HUES6 (cell line): ENCODE results near the gene SIX6.

Source experiments
- H3K27ac ChIP-seq: 2 replicates; pipeline ENCODE4 v1.7.0; 2013; ENCODE audit warnings: low read depth, mild to moderate bottlenecking, low read length, inconsistent platforms
- H3K27me3 ChIP-seq: 2 replicates; pipeline ENCODE4 v1.6.1; 2013; ENCODE audit warnings: low read length; ENCODE audit not compliant: control insufficient read depth, insufficient read depth
- H3K36me3 ChIP-seq: 2 replicates; pipeline ENCODE4 v1.6.1; 2013; ENCODE audit warnings: low read length; ENCODE audit not compliant: control insufficient read depth, insufficient read depth
- H3K4me1 ChIP-seq: 2 replicates; pipeline ENCODE4 v1.6.1; 2013; ENCODE audit warnings: low read length; ENCODE audit not compliant: control insufficient read depth, insufficient read depth
- H3K4me3 ChIP-seq: 2 replicates; pipeline ENCODE4 v1.5.1; 2013; ENCODE audit warnings: low read depth, low read length
- H3K9ac ChIP-seq: one replicate; pipeline ENCODE4 v1.6.1; 2013; ENCODE audit warnings: mild to moderate bottlenecking, low read length
- H3K9me3 ChIP-seq: 2 replicates; pipeline ENCODE4 v1.6.1; 2013; ENCODE audit warnings: low read depth, low read length; ENCODE audit not compliant: control insufficient read depth, insufficient read depth

SIX6 gene

DNA sequence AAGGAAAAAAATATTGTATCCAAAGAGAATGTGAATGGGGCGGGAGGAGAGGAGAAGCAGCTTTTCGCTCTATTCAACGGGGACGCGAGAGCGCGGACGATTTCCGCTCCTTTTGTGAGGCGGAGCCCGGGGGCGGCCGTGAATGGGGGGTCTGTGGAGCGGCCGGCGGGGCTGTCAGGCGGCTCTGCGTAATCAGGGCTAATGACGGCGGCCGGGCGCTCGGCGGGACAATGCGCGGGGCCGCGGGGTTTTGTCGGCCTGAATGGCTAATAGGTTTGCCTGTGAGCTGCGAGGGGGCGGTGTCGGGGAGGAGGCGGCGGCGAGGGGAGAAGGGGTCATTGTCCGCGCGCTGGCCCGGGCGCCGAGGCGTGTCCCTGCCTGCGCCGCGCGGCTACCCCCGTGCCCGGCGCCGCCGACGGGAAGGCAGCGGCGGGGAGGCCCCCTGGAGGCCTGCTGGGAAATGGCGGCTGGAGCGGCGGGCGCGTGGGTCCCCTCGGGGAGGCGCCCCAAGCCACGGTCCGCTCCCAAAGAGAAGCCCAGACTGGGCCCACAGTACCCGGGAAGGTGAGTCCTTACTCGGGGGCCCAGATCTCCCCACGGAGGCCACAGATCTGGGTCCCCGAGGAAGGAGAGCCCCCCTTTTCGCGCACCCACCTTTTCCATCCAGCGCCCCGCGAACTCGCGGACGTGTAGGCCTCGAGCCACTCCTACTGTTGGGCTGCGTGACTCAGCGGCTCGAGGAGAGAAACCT, 6.0 kb downstream of the SIX6 start:
- Histone ChIP-seq H3K9me3 (no peaks in the 10 kb centered on the region), H3K4me3 (peak overlapping the region; percentile 65), H3K36me3 (no peaks in the 10 kb centered on the region), H3K27me3 (peaks cover 96% of the 10 kb centered on the region), H3K27ac (no peak overlapping the region), H3K4me1 (peaks cover 27% of the 10 kb centered on the region), H3K9ac (no peak overlapping the region)

DNA sequence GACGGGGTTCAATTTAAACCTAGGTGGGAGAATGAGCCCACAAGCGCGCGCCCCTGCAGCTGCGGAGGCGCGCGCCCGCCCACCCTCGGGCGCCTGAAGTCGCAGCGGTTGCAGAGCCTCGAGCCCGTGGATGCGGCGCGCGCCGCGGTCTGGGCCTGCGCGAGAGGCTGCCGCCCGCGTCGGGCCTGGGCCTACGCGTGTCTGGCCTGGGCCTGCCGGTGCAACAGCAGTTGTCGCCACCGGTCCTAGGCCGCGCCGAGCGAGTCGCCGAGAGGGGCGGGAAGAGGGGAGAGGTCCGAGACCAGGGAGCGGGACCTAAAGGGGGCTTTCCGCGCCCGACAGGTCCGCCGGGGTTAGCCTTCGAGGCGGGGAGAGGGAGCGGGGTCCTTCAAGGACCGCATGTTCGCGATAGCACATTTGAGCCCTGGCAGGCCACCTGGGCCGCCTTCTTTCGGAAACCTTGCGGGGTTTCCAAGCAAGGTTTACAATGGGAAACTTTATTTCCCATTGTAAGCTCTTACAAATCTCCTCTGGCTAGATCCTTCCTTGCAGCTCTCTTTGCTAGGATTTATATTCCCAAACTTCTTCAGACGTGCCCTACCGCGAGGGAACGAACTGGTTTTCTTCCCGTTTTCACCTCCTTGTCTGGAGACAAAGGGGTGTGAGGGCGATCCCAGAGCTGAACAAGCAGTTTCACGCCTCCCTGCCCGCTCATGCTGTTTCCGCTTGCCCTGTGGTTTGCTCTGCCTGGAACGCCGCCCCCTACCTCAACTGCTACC, 6.8 kb downstream of the SIX6 start:
- peaks cover 96% of the 10 kb centered on the region for H3K27me3 ChIP-seq
- no peaks in the 10 kb centered on the region for H3K9me3 ChIP-seq
- no peaks in the 10 kb centered on the region for H3K36me3 ChIP-seq
- peak overlapping the region; percentile 46 for H3K9ac ChIP-seq
- H3K27ac ChIP-seq, result no peak overlapping the region
- peak overlapping the region; percentile 65 for H3K4me3 ChIP-seq
- peaks cover 20% of the 10 kb centered on the region for H3K4me1 ChIP-seq

DNA sequence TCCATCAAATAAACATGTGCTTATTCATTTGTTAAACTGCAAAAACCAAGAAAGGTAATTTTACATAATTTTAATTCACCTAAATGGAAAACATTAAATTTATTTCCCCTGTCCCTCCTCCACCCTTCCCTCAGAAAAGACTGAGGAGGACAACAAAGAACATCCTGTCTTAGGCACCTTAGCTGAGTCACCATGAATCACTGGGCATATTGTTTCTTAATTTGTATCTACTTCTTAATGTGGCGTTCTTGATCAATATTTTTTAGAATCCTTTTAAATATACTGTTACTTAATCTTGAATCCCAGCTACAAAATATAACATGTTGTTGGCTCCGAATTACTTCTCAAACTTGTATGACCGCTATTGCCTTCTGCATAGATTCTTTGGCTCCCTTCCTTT, 23.5 kb downstream of the SIX6 start:
- no peaks in the 10 kb centered on the region for H3K27me3 ChIP-seq
- no peaks in the 10 kb centered on the region for H3K4me1 ChIP-seq
- no peak overlapping the region for H3K4me3 ChIP-seq
- H3K9ac ChIP-seq, result no peak overlapping the region
- no peaks in the 10 kb centered on the region for H3K9me3 ChIP-seq
- H3K27ac ChIP-seq, result no peak overlapping the region
- no peaks in the 10 kb centered on the region for H3K36me3 ChIP-seq

DNA sequence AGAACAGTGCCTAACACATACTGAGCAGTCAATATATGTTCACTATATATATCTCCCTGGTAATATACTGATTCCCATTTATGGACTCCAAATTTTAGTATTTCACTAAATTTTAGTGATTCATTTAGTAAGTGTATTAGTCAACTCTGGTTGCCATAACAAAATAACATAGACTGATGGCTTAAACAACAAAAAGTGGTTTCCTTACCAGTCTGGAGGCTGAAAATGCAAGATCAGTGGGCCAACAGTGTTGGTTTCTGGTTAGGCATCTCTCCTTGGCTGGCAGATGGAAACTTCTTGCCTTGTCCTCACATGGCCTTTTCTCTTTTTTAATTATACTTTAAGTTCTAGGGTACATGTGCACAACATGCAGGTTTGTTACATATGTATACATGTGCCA, 28.7 kb downstream of the SIX6 start:
- Histone ChIP-seq H3K9me3 (0 out of 2 replicates have a peak, but pooled peaks cover 4% of the 10 kb centered on the region), H3K36me3 (no peaks in the 10 kb centered on the region), H3K9ac (no peak overlapping the region), H3K27ac (no peak overlapping the region), H3K27me3 (no peaks in the 10 kb centered on the region), H3K4me1 (no peaks in the 10 kb centered on the region), H3K4me3 (no peak overlapping the region)

DNA sequence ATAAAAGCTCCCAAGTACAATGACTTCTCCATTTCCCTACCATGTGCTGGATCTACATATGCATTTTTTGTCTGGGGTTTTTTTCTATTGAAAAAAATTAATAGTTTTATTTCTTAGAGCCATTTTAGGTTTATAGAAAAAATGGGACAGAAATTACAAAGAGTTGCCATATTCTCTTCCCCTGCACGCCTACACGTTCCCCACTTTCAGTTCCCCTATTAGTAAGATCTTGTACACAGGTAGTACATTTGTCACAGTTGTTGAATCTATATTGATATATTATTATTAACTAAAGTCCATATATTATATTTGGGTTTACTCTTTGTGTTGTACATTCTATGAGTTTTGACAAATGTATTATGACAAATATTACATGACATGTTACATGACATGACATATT, 35.7 kb downstream of the SIX6 start:
- Histone ChIP-seq H3K4me1 (no peaks in the 10 kb centered on the region), H3K9ac (no peak overlapping the region), H3K9me3 (peaks cover 6% of the 10 kb centered on the region; the same call in 1 of the 2 replicates), H3K4me3 (no peak overlapping the region), H3K27me3 (0 out of 2 replicates have a peak, but pooled peaks cover 4% of the 10 kb centered on the region), H3K27ac (no peak overlapping the region), H3K36me3 (no peaks in the 10 kb centered on the region)

- H3K9me3 ChIP-seq, result no peaks in the 10 kb centered on the region; the same call in 1 of the 2 replicates
- no peak overlapping the region for H3K27ac ChIP-seq
- H3K27me3 ChIP-seq, result no peaks in the 10 kb centered on the region
- no peak overlapping the region for H3K4me3 ChIP-seq
- H3K4me1 ChIP-seq, result no peaks in the 10 kb centered on the region
- H3K36me3 ChIP-seq, result no peaks in the 10 kb centered on the region
- no peak overlapping the region for H3K9ac ChIP-seq
These were observed 44.9 kb downstream of the SIX6 start for GRCh38 chr14:60553808-60554207.

DNA sequence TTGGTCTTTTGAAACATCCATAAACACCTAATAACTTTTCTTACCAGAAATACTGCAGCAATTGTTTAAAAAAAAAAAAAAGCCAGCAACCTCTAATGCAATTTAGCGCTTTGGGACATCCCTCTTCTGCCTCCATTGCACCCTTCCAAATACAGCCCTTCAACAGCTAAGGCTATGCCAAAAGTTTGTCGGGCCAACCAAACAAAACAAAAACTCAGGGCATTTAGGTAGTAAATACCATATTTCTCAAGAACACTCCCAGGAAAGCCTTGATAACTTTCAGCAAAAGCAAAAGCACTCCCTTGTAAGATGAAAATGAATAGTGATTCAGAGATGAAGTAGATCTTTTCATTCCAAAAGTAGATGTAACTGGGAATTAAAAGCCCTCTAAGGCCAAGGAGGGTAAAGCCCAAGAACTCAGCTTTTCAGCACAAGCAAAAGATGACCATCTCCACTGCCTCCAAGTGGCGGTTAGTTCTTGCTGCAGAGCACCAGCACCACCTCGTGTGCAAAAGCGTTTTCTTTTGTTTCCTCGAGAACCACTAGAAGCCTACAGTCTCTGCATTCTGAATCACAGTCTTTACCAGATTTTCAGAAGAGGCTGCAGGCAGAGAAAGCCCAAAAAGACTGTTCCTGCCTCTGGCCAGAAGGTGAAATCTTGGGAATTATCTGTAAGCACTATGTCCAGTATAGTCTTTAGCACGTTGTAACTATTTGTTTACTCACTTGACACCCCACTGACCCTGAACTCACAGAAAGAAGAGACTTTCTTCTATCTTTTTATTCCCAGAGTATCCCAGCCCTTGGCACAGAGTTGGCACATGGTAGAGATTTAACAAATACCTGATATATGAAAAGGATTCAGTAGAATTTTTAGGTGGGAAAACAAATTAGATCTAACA, 53.1 kb downstream of the SIX6 start:
- H3K36me3 ChIP-seq, result no peaks in the 10 kb centered on the region
- no peak overlapping the region for H3K27ac ChIP-seq
- no peaks in the 10 kb centered on the region for H3K27me3 ChIP-seq
- no peak overlapping the region for H3K4me3 ChIP-seq
- H3K4me1 ChIP-seq, result no peaks in the 10 kb centered on the region
- no peak overlapping the region for H3K9ac ChIP-seq
- H3K9me3 ChIP-seq, result no peaks in the 10 kb centered on the region
